ENCODE results near the gene TIGD6.
A peak's percentile ranks its signal among the peaks of the same experiment; 100 is the strongest.

The TIGD6 gene

GRCh38 chr5:149963729-149964128, 36.7 kb downstream of the TIGD6 start (continued):
- TF ChIP-seq CTCF (tag by site-specific recombination; IDR thresholded peaks at IDR 0.05), result no peak
- TF ChIP-seq ZEB2 (tag by site-specific recombination; IDR thresholded peaks at IDR 0.05), result no peak
- no peak for TF ChIP-seq ZNF521 (tag by site-specific recombination; IDR thresholded peaks at IDR 0.05)

- POLR2A ChIA-PET, result interaction anchor here (0.6 to 2.8 kb wide), 8 partner anchors 38 to 602 kb away, joined by 3 to 9 read pairs (median 3); partner anchors contain the start of genes HMGXB3 and TIGD6
- Histone ChIP-seq H3K4me1 (ENCODE audit: control insufficient read depth, insufficient read depth, low read length) (no peaks in the 10 kb centered on the region), H3K4me3 (ENCODE audit: low read depth, low read length) (no peak overlapping the region), H3K36me3 (ENCODE audit: control insufficient read depth in 2 of 2, insufficient read depth in 1 of 2, low read length in 2 of 2) (peaks cover 0 to 2% of the 10 kb centered on the region in 2 experiments; a peak in 1 of 3 replicates), H3K27ac (ENCODE audit: extremely low read depth, low read depth, low read length) (no peak overlapping the region), H3K9me3 (ENCODE audit: control insufficient read depth, insufficient read depth, low read depth, low read length) (no peaks in the 10 kb centered on the region)
- CTCF ChIA-PET, result interaction anchor here (0.6 to 6.8 kb wide), 23 partner anchors 9 to 367 kb away, joined by 3 to 175 read pairs (median 5); no protein-coding TSS in a partner anchor
- TF ChIP-seq ZNF175 (tag by site-specific recombination; IDR thresholded peaks at IDR 0.05) (no peak), ZNF132 (tag by site-specific recombination; IDR thresholded peaks at IDR 0.05; ENCODE audit: borderline replicate concordance) (no peak), SP2 (tag by site-specific recombination; IDR thresholded peaks at IDR 0.05) (no peak), ZNF629 (tag by site-specific recombination; IDR thresholded peaks at IDR 0.05) (peak; percentile 73; the same call in 1 of the 2 replicates), ZNF140 (tag by site-specific recombination; IDR thresholded peaks at IDR 0.05) (peak; percentile 97), REST (tag by site-specific recombination; IDR thresholded peaks at IDR 0.05) (peak; percentile 82), ZNF791 (tag by site-specific recombination; IDR thresholded peaks at IDR 0.05) (peak; percentile 89), ZNF449 (tag by site-specific recombination; IDR thresholded peaks at IDR 0.05) (no peak), ZNF138 (tag by site-specific recombination; IDR thresholded peaks at IDR 0.05; ENCODE audit: borderline replicate concordance) (peak; percentile 93; the same call in 1 of the 2 replicates), ZNF558 (tag by site-specific recombination; IDR thresholded peaks at IDR 0.05) (peak; percentile 95), ZNF654 (tag by site-specific recombination; IDR thresholded peaks at IDR 0.05; ENCODE audit: low read depth) (peak; percentile 56), ZNF114 (tag by site-specific recombination; IDR thresholded peaks at IDR 0.05) (no peak), ZNF624 (tag by site-specific recombination; IDR thresholded peaks at IDR 0.05) (no peak), ZNF221 (tag by site-specific recombination; IDR thresholded peaks at IDR 0.05; ENCODE audit: borderline replicate concordance) (no peak; the same call in 1 of the 2 replicates), PRDM1 (tag by site-specific recombination; IDR thresholded peaks at IDR 0.05) (peak; percentile 69), ZNF518A (tag by site-specific recombination; conservative IDR thresholded peaks at IDR 0.05; ENCODE audit: low read depth) (peak; percentile 98), HOXA7 (CRISPR knock-in tag; IDR thresholded peaks at IDR 0.05; ENCODE audit: borderline replicate concordance) (no peak), ZFP37 (tag by site-specific recombination; IDR thresholded peaks at IDR 0.05) (peak; percentile 92), ZNF623 (tag by site-specific recombination; IDR thresholded peaks at IDR 0.05) (peak; percentile 85), ZNF433 (tag by site-specific recombination; IDR thresholded peaks at IDR 0.05; ENCODE audit: low read depth) (peak; percentile 94), ZNF529 (tag by site-specific recombination; IDR thresholded peaks at IDR 0.05; ENCODE audit: insufficient replicate concordance) (peak; percentile 70)
These were observed 37.7 kb downstream of the TIGD6 start for GRCh38 chr5:149962601-149963300.
